Liver (tissue), 9 donors: Measurements from ENCODE around the gene CFAP54. TPM values are rescaled to one million over a fixed set of nuclear protein-coding genes. Genes with fewer than 3 reads are reported as not detected.

ENCODE experiments used
- DNase-seq: peaks from one replicate; pipeline ENCODE4 v3.0.0-alpha.2; 2017; ENCODE audit warnings: low spot score
- H3K27ac ChIP-seq, 2 donors: one replicate each; pipeline ENCODE4 v1.7.0; 2013; ENCODE audit warnings: inconsistent platforms in 2 of 2, low read length in 2 of 2, control low read depth in 1 of 2, low read depth in 1 of 2, mild to moderate bottlenecking in 1 of 2
- H3K27me3 ChIP-seq, 4 donors: one replicate each; pipeline versions ENCODE4 v1.6.1 to v1.7.0; 2013; ENCODE audit warnings: low read length in 3 of 4, inconsistent platforms in 1 of 4, mild to moderate bottlenecking in 1 of 4, moderate library complexity in 1 of 4; ENCODE audit not compliant: control insufficient read depth in 4 of 4, insufficient read depth in 4 of 4
- H3K36me3 ChIP-seq, 4 donors: one replicate each; pipeline versions ENCODE4 v1.6.1 to v1.7.0; 2013; ENCODE audit warnings: low read length in 3 of 4, mild to moderate bottlenecking in 3 of 4, low read depth in 1 of 4, moderate library complexity in 1 of 4; ENCODE audit not compliant: control insufficient read depth in 4 of 4, insufficient read depth in 3 of 4
- H3K4me1 ChIP-seq, 4 donors: one replicate each; pipeline versions ENCODE4 v1.6.1 to v1.7.0; 2013; ENCODE audit warnings: low read length in 3 of 4, mild to moderate bottlenecking in 3 of 4, moderate library complexity in 1 of 4; ENCODE audit not compliant: control insufficient read depth in 4 of 4, insufficient read depth in 4 of 4
- H3K4me3 ChIP-seq, 3 donors: one replicate each; pipeline versions ENCODE4 v1.6.1 to v1.7.0; 2013; ENCODE audit warnings: low read length in 3 of 3, control low read depth in 1 of 3, low read depth in 1 of 3, mild to moderate bottlenecking in 1 of 3
- H3K9ac ChIP-seq, 2 donors: one replicate each; pipeline ENCODE4 v1.7.0; 2013; ENCODE audit warnings: low read length in 2 of 2, mild to moderate bottlenecking in 2 of 2, moderate library complexity in 2 of 2, control low read depth in 1 of 2, low read depth in 1 of 2
- H3K9me3 ChIP-seq, 4 donors: one replicate each; pipeline versions ENCODE4 v1.6.1 to v1.7.0; 2013; ENCODE audit warnings: low read length in 3 of 4; ENCODE audit not compliant: control insufficient read depth in 4 of 4
- EGR1 ChIP-seq, 2 donors: IDR thresholded peaks; 2 replicates each; pipeline ENCODE4 v1.6.1; 2016 to 2018; ENCODE audit warnings: antibody characterized with exemption in 2 of 2, low read depth in 2 of 2
- FOXA2 ChIP-seq: IDR thresholded peaks from 2 replicates; pipeline ENCODE4 v1.6.1; 2016; ENCODE audit warnings: antibody characterized with exemption
- GABPA ChIP-seq, 2 donors: IDR thresholded peaks in 1 of 2; conservative IDR thresholded peaks in 1 of 2; 2 replicates each; pipeline ENCODE4 v1.6.1; 2016; ENCODE audit warnings: antibody characterized with exemption in 2 of 2, mild to moderate bottlenecking in 1 of 2, moderate library complexity in 1 of 2
- HNF4A ChIP-seq, 2 donors: conservative IDR thresholded peaks; 2 replicates each; pipeline ENCODE4 v1.6.1; 2016; ENCODE audit warnings: antibody characterized with exemption in 2 of 2, mild to moderate bottlenecking in 2 of 2
- JUND ChIP-seq, 2 donors: IDR thresholded peaks; 2 replicates each; pipeline ENCODE4 v1.6.1; 2016; ENCODE audit warnings: antibody characterized with exemption in 2 of 2
- RAD21 ChIP-seq, 2 donors: IDR thresholded peaks; 2 replicates each; pipeline ENCODE4 v1.6.1; 2016; ENCODE audit warnings: antibody characterized with exemption in 2 of 2, mild to moderate bottlenecking in 2 of 2
- RXRA ChIP-seq, 2 donors: IDR thresholded peaks; 2 replicates each; pipeline ENCODE4 v1.6.1; 2017 to 2018; ENCODE audit warnings: antibody characterized with exemption in 2 of 2, mild to moderate bottlenecking in 1 of 2
- SP1 ChIP-seq: IDR thresholded peaks from 2 replicates; pipeline ENCODE4 v1.6.1; 2018; ENCODE audit warnings: antibody characterized with exemption, mild to moderate bottlenecking
- TAF1 ChIP-seq: conservative IDR thresholded peaks from 2 replicates; pipeline ENCODE4 v1.6.1; 2016; ENCODE audit warnings: antibody characterized with exemption, mild to moderate bottlenecking
- YY1 ChIP-seq: IDR thresholded peaks from 2 replicates; pipeline ENCODE4 v1.6.1; 2016; ENCODE audit warnings: antibody characterized with exemption, mild to moderate bottlenecking
- WGBS: extraction: QIAGEN DNeasy Blood & Tissue Kit; methylation state at CpG from one replicate; pipeline ENCODE4 v1.1.7; 2013; 5-methylcytosine and 5-hydroxymethylcytosine counted together
- polyA plus RNA-seq, 2 donors: library from polyadenylated mRNA; stranded (reverse) in 1 of 2; unstranded in 1 of 2; fragments of 200-250 nt in 1 of 2; fragments of >200 nt in 1 of 2; fragmentation: Nextera tagmentation in 1 of 2; extraction: Ambion mirVana in 1 of 2; gene quantifications; one replicate each; pipeline versions ENCODE4 v1.2.1 to v1.2.3, GENCODE V29; 2013 to 2015
- total RNA-seq, 2 donors: library from RNA; depleted of rRNA; stranded (reverse); fragments of >200 nt; gene quantifications; one replicate each; pipeline ENCODE4 v1.2.3, GENCODE V29; 2014
- TF ChIP-seq, protein P1 (sequence below): IDR thresholded peaks from 2 replicates; pipeline ENCODE4 v1.6.1; 2016; ENCODE audit warnings: antibody characterized with exemption, mild to moderate bottlenecking
- TF ChIP-seq, protein P2 (sequence below): IDR thresholded peaks from 2 replicates; pipeline ENCODE4 v1.6.1; 2016; ENCODE audit warnings: antibody characterized with exemption
- TF ChIP-seq, protein P3 (sequence below): IDR thresholded peaks from 2 replicates; pipeline ENCODE4 v1.6.1; 2016; ENCODE audit warnings: antibody characterized with exemption
- TF ChIP-seq, protein P4 (sequence below): fragments of 150-350 bp; IDR thresholded peaks from 2 replicates; pipeline ENCODE4 v1.5.1; 2017; ENCODE audit warnings: improper control_type of control experiment, low read depth, low read length; ENCODE audit not compliant: missing input control
- TF ChIP-seq, protein P5 (sequence below): IDR thresholded peaks from 2 replicates; pipeline ENCODE4 v1.6.1; 2016; ENCODE audit warnings: antibody characterized with exemption
- donor health status: healthy.
- donor health status: healthy.
- donor health status: healthy.
- donor health status: healthy.
- donor health status: healthy.

The CFAP54 gene
- total and polyA plus RNA-seq, 4 donors: 0.01 to 0.19 (median 0.15) TPM

DNA sequence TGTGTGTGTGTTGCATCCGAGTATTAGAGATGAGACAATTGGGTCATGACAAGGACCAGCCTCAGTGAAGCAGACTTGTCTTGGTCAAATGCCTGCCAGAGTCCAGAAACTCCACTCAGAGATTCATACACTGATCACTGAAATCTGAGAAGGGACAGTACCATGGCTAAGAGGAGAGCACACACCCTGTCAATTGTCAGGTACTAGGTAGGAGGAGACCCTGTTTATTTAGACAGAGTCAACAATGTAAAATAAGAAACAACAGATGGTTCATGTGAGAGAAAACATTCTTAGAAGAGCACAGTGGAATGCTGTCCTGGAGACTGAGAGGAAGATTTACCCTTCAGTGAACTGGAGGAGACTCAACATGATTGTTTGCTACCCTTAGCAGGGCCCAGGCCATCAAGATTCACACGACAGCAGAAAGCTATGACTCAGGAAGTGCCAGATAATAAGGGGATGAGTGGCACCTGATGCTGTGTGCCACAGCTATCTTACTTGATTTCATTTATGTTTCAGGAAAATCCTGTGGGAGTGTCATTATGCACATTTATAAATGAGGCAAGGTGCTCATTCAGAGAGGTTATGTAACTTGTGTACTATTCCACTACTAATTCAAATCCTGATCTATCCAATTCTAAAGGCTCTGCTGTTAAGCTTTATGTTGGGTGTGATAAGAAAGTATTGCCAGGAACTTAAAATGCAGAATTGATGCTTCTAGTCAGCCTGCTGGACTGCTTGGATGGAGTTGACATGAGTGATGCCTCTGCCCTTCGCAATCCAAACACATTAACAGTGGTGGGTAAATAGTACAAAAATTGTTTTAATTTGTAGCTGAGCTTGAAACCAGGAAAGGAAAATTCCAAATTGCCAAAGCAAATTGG, 281.1 kb downstream of the CFAP54 start:
- Histone ChIP-seq H3K27ac (no peak overlapping the region), H3K4me1 (no peaks in the 10 kb centered on the region), H3K36me3 (no peaks in the 10 kb centered on the region), H3K9ac (no peak overlapping the region), H3K4me3 (no peak overlapping the region), H3K9me3 (no peaks in the 10 kb centered on the region), H3K27me3 (no peaks in the 10 kb centered on the region)
- TF ChIP-seq, protein P1, sequence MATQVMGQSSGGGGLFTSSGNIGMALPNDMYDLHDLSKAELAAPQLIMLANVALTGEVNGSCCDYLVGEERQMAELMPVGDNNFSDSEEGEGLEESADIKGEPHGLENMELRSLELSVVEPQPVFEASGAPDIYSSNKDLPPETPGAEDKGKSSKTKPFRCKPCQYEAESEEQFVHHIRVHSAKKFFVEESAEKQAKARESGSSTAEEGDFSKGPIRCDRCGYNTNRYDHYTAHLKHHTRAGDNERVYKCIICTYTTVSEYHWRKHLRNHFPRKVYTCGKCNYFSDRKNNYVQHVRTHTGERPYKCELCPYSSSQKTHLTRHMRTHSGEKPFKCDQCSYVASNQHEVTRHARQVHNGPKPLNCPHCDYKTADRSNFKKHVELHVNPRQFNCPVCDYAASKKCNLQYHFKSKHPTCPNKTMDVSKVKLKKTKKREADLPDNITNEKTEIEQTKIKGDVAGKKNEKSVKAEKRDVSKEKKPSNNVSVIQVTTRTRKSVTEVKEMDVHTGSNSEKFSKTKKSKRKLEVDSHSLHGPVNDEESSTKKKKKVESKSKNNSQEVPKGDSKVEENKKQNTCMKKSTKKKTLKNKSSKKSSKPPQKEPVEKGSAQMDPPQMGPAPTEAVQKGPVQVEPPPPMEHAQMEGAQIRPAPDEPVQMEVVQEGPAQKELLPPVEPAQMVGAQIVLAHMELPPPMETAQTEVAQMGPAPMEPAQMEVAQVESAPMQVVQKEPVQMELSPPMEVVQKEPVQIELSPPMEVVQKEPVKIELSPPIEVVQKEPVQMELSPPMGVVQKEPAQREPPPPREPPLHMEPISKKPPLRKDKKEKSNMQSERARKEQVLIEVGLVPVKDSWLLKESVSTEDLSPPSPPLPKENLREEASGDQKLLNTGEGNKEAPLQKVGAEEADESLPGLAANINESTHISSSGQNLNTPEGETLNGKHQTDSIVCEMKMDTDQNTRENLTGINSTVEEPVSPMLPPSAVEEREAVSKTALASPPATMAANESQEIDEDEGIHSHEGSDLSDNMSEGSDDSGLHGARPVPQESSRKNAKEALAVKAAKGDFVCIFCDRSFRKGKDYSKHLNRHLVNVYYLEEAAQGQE: no peak
- TF ChIP-seq, protein P2, sequence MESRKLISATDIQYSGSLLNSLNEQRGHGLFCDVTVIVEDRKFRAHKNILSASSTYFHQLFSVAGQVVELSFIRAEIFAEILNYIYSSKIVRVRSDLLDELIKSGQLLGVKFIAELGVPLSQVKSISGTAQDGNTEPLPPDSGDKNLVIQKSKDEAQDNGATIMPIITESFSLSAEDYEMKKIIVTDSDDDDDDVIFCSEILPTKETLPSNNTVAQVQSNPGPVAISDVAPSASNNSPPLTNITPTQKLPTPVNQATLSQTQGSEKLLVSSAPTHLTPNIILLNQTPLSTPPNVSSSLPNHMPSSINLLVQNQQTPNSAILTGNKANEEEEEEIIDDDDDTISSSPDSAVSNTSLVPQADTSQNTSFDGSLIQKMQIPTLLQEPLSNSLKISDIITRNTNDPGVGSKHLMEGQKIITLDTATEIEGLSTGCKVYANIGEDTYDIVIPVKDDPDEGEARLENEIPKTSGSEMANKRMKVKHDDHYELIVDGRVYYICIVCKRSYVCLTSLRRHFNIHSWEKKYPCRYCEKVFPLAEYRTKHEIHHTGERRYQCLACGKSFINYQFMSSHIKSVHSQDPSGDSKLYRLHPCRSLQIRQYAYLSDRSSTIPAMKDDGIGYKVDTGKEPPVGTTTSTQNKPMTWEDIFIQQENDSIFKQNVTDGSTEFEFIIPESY: no peak
- TF ChIP-seq RAD21 (IDR thresholded peaks at IDR 0.05) (no peak), FOXA2 (no peak), RXRA (IDR thresholded peaks at IDR 0.05) (no peak), HNF4A (conservative IDR thresholded peaks at IDR 0.05) (no peak), TAF1 (no peak), JUND (IDR thresholded peaks at IDR 0.05) (no peak), GABPA (IDR thresholded peaks at IDR 0.05 in 1 of 2, conservative IDR thresholded peaks at IDR 0.05 in 1 of 2) (no peak), SP1 (no peak), EGR1 (IDR thresholded peaks at IDR 0.05; ENCODE audit: low read depth in 2 of 2) (no peak), YY1 (no peak)
- TF ChIP-seq, protein P3, sequence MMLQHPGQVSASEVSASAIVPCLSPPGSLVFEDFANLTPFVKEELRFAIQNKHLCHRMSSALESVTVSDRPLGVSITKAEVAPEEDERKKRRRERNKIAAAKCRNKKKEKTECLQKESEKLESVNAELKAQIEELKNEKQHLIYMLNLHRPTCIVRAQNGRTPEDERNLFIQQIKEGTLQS: no peak
- TF ChIP-seq, protein P4, sequence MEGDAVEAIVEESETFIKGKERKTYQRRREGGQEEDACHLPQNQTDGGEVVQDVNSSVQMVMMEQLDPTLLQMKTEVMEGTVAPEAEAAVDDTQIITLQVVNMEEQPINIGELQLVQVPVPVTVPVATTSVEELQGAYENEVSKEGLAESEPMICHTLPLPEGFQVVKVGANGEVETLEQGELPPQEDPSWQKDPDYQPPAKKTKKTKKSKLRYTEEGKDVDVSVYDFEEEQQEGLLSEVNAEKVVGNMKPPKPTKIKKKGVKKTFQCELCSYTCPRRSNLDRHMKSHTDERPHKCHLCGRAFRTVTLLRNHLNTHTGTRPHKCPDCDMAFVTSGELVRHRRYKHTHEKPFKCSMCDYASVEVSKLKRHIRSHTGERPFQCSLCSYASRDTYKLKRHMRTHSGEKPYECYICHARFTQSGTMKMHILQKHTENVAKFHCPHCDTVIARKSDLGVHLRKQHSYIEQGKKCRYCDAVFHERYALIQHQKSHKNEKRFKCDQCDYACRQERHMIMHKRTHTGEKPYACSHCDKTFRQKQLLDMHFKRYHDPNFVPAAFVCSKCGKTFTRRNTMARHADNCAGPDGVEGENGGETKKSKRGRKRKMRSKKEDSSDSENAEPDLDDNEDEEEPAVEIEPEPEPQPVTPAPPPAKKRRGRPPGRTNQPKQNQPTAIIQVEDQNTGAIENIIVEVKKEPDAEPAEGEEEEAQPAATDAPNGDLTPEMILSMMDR: no peak
- TF ChIP-seq, protein P5, sequence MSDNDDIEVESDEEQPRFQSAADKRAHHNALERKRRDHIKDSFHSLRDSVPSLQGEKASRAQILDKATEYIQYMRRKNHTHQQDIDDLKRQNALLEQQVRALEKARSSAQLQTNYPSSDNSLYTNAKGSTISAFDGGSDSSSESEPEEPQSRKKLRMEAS: no peak
- WGBS: 66% methylated on average over 3 of the region's 3 CpGs
- no peak for DNase-seq
